ENCODE measurements around the gene TIGD4. TPM values are rescaled to one million over a fixed set of nuclear protein-coding genes. Genes with fewer than 3 reads are reported as not detected.

Gene TIGD4
- total RNA-seq, 1 experiment from 2014 or later, result 1.9 TPM

GRCh38 chr4:152805818-152806217, 26.3 kb upstream of the TIGD4 start:
- DNase-seq (ENCODE audit: low spot score) (no peak), ATAC-seq (no peak)
- peaks cover 10% of the 10 kb centered on the region for H3K9me3 Mint-ChIP-seq
- H3K27ac Mint-ChIP-seq, result no peak overlapping the region
- H3K36me3 Mint-ChIP-seq, result peaks cover 8% of the 10 kb centered on the region
- H3K4me1 Mint-ChIP-seq, result peaks cover 56% of the 10 kb centered on the region
- POLR2A ChIA-PET, result no interaction called here
- H3K27me3 Mint-ChIP-seq (ENCODE audit: low read depth), result peaks cover 6% of the 10 kb centered on the region
- H3K4me3 Mint-ChIP-seq, result no peak overlapping the region
- CTCF ChIA-PET, result interaction anchor here (1.0 kb wide), 1 partner anchor 398 kb away, joined by 3 read pairs; no protein-coding TSS in a partner anchor
- TF ChIP-seq ZNF425 (CRISPR knock-in tag; conservative IDR thresholded peaks at IDR 0.05), result no peak
- no peak for TF ChIP-seq NR1H2 (CRISPR knock-in tag; IDR thresholded peaks at IDR 0.05)
- TF ChIP-seq ZBTB43 (CRISPR knock-in tag; IDR thresholded peaks at IDR 0.05), result no peak
- TF ChIP-seq, protein P1, sequence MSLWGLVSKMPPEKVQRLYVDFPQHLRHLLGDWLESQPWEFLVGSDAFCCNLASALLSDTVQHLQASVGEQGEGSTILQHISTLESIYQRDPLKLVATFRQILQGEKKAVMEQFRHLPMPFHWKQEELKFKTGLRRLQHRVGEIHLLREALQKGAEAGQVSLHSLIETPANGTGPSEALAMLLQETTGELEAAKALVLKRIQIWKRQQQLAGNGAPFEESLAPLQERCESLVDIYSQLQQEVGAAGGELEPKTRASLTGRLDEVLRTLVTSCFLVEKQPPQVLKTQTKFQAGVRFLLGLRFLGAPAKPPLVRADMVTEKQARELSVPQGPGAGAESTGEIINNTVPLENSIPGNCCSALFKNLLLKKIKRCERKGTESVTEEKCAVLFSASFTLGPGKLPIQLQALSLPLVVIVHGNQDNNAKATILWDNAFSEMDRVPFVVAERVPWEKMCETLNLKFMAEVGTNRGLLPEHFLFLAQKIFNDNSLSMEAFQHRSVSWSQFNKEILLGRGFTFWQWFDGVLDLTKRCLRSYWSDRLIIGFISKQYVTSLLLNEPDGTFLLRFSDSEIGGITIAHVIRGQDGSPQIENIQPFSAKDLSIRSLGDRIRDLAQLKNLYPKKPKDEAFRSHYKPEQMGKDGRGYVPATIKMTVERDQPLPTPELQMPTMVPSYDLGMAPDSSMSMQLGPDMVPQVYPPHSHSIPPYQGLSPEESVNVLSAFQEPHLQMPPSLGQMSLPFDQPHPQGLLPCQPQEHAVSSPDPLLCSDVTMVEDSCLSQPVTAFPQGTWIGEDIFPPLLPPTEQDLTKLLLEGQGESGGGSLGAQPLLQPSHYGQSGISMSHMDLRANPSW (CRISPR knock-in tag; conservative IDR thresholded peaks at IDR 0.05; ENCODE audit: low read depth), result no peak
- no peak for TF ChIP-seq ARID4B (CRISPR knock-in tag; IDR thresholded peaks at IDR 0.05; ENCODE audit: borderline replicate concordance)
- TF ChIP-seq TP53 (CRISPR knock-in tag; IDR thresholded peaks at IDR 0.05), result no peak
- TF ChIP-seq RELA (CRISPR knock-in tag; IDR thresholded peaks at IDR 0.05; ENCODE audit: borderline replicate concordance), result no peak
- TF ChIP-seq SMAD4 (CRISPR knock-in tag; IDR thresholded peaks at IDR 0.05), result no peak
- no peak for TF ChIP-seq HMGXB4 (CRISPR knock-in tag; IDR thresholded peaks at IDR 0.05)
- no peak for TF ChIP-seq ATF2 (CRISPR knock-in tag; IDR thresholded peaks at IDR 0.05; ENCODE audit: borderline replicate concordance, low read depth)
- TF ChIP-seq SP1 (CRISPR knock-in tag; conservative IDR thresholded peaks at IDR 0.05), result no peak
- no peak for TF ChIP-seq TEAD4 (CRISPR knock-in tag; IDR thresholded peaks at IDR 0.05)
- TF ChIP-seq JAZF1 (CRISPR knock-in tag; IDR thresholded peaks at IDR 0.05), result no peak
- no peak for TF ChIP-seq ZMAT4 (CRISPR knock-in tag; IDR thresholded peaks at IDR 0.05)
- no peak for TF ChIP-seq ETV6 (CRISPR knock-in tag; IDR thresholded peaks at IDR 0.05)
- TF ChIP-seq KAT7 (CRISPR knock-in tag; IDR thresholded peaks at IDR 0.05; ENCODE audit: borderline replicate concordance), result no peak
- TF ChIP-seq PRDM15 (CRISPR knock-in tag; IDR thresholded peaks at IDR 0.05), result no peak
- no peak for TF ChIP-seq OVOL2 (CRISPR knock-in tag; IDR thresholded peaks at IDR 0.05; ENCODE audit: borderline replicate concordance)
